Left renal pelvis (tissue), 4 donors: Measurements from ENCODE around the gene OR10P1. TPM values are rescaled to one million over a fixed set of nuclear protein-coding genes. Genes with fewer than 3 reads are reported as not detected.
"Not testable (repeated sequence)": the region's sequence is repeated elsewhere in the genome, so short reads cannot be mapped to it uniquely, and the experiment has no call there.

Source experiments
- DNase-seq, 4 donors: peaks; one replicate each; pipeline ENCODE4 v3.0.0-alpha.2; 2013; ENCODE audit warnings: low read depth in 4 of 4, low spot score in 3 of 4
- polyA plus RNA-seq, 4 donors: library from polyadenylated mRNA; unstranded; fragments of 120-200 nt; gene quantifications; one replicate each; pipeline ENCODE4 v1.2.1, GENCODE V29; 2013; ENCODE audit not compliant: insufficient read length in 4 of 4

OR10P1 gene
- not detected for polyA plus RNA-seq

GRCh38 chr12:55636853-55637252, at the start of gene OR10P1:
TSS of gene OR10P1 (plus strand) at chr12:55636892. CDS start at chr12:55636892, 0 bp downstream.
- no peak for DNase-seq

GRCh38 chr12:55590152-55590551, 46.5 kb upstream of the OR10P1 start:
- DNase-seq = not testable (repeated sequence)

- DNase-seq = no peak
These were observed 28.7 kb upstream of the OR10P1 start for GRCh38 chr12:55607821-55608594.

- DNase-seq = no peak
These were observed 26.1 kb upstream of the OR10P1 start for GRCh38 chr12:55610598-55610997.

- DNase-seq = no peak
These were observed 24.0 kb upstream of the OR10P1 start for GRCh38 chr12:55612646-55613045.

- DNase-seq = no peak
These were observed 21.9 kb upstream of the OR10P1 start for GRCh38 chr12:55614764-55615163.

- DNase-seq = peak; percentile 80 to 89 (median 88)
These were observed 17.1 kb upstream of the OR10P1 start for GRCh38 chr12:55619354-55620138.

GRCh38 chr12:55624056-55624455, 12.6 kb upstream of the OR10P1 start:
- DNase-seq = no peak

- DNase-seq = no peak
These were observed 10.5 kb upstream of the OR10P1 start for GRCh38 chr12:55626154-55626553.

- DNase-seq = no peak
These were observed 7.4 kb upstream of the OR10P1 start for GRCh38 chr12:55629058-55629841.

GRCh38 chr12:55631056-55631455, 5.6 kb upstream of the OR10P1 start:
- DNase-seq = no peak

GRCh38 chr12:55631733-55632132, 5.0 kb upstream of the OR10P1 start:
- no peak for DNase-seq

- no peak for DNase-seq
These were observed 3.5 kb upstream of the OR10P1 start for GRCh38 chr12:55633151-55633550.

- DNase-seq = no peak
These were observed 506 bp upstream of the OR10P1 start for GRCh38 chr12:55636116-55636655.

- DNase-seq = no peak
These were observed 775 bp downstream of the OR10P1 start for GRCh38 chr12:55637467-55637866.

- DNase-seq = no peak
These were observed 4.9 kb downstream of the OR10P1 start for GRCh38 chr12:55641595-55641994.

- no peak for DNase-seq
These were observed 5.6 kb downstream of the OR10P1 start for GRCh38 chr12:55642267-55642666.

- DNase-seq = no peak
These were observed 6.0 kb downstream of the OR10P1 start for GRCh38 chr12:55642669-55643068.

GRCh38 chr12:55644591-55644990, 7.9 kb downstream of the OR10P1 start:
- DNase-seq = no peak

- DNase-seq = no peak
These were observed 10.3 kb downstream of the OR10P1 start for GRCh38 chr12:55647027-55647426.
